Activated T-helper 1 cell treated with Interleukin-2 at 50 U/mL for 16 hours (primary cell): ENCODE results near the gene RAPGEF5.

Source experiments
- DNase-seq: peaks from one replicate; pipeline ENCODE4 v3.0.0-alpha.2; 2020; ENCODE audit warnings: low read depth

Gene RAPGEF5

GRCh38 chr7:22346383-22347107 lies 10.4 kb downstream of the RAPGEF5 start:
- DNase-seq, result no peak

GRCh38 chr7:22344655-22345054 lies 12.3 kb downstream of the RAPGEF5 start:
- no peak for DNase-seq

GRCh38 chr7:22343612-22344011 lies 13.3 kb downstream of the RAPGEF5 start:
- DNase-seq, result no peak

- DNase-seq, result no peak
Measured at GRCh38 chr7:22343071-22343470, 13.9 kb downstream of the RAPGEF5 start.

- no peak for DNase-seq
Measured at GRCh38 chr7:22339725-22340390, 17.1 kb downstream of the RAPGEF5 start.

- no peak for DNase-seq
Measured at GRCh38 chr7:22338877-22339276, 18.1 kb downstream of the RAPGEF5 start.

GRCh38 chr7:22338411-22338810 lies 18.5 kb downstream of the RAPGEF5 start:
- DNase-seq, result no peak

GRCh38 chr7:22333680-22334141 lies 23.2 kb downstream of the RAPGEF5 start:
- DNase-seq, result no peak

GRCh38 chr7:22332461-22332870 lies 24.5 kb downstream of the RAPGEF5 start:
- no peak for DNase-seq

- DNase-seq, result no peak
Measured at GRCh38 chr7:22331704-22332103, 25.2 kb downstream of the RAPGEF5 start.

GRCh38 chr7:22330903-22331302 lies 26.1 kb downstream of the RAPGEF5 start:
- no peak for DNase-seq

- no peak for DNase-seq
Measured at GRCh38 chr7:22329816-22330524, 27.0 kb downstream of the RAPGEF5 start.

GRCh38 chr7:22326181-22326580 lies 30.8 kb downstream of the RAPGEF5 start:
- no peak for DNase-seq

- DNase-seq, result no peak
Measured at GRCh38 chr7:22325671-22326070, 31.3 kb downstream of the RAPGEF5 start.

GRCh38 chr7:22323714-22324113 lies 33.2 kb downstream of the RAPGEF5 start:
- DNase-seq, result no peak

- no peak for DNase-seq
Measured at GRCh38 chr7:22320416-22320815, 36.5 kb downstream of the RAPGEF5 start.

GRCh38 chr7:22319424-22320403 lies 37.2 kb downstream of the RAPGEF5 start:
- no peak for DNase-seq

GRCh38 chr7:22318376-22318775 lies 38.6 kb downstream of the RAPGEF5 start:
- no peak for DNase-seq

- DNase-seq, result no peak
Measured at GRCh38 chr7:22317632-22318031, 39.3 kb downstream of the RAPGEF5 start.

GRCh38 chr7:22316914-22317313 lies 40.0 kb downstream of the RAPGEF5 start:
- DNase-seq, result no peak

- no peak for DNase-seq
Measured at GRCh38 chr7:22307816-22308215, 49.1 kb downstream of the RAPGEF5 start.

GRCh38 chr7:22305706-22306105 lies 51.2 kb downstream of the RAPGEF5 start:
- DNase-seq, result no peak
